GM19043 (cell line): ENCODE results near the gene C1orf198.

Experiments
- ATAC-seq: cut with Tn5 transposase; IDR thresholded peaks from one replicate; pipeline ENCODE4 v1.9.1; 2021; ENCODE audit warnings: low read depth; ENCODE audit not compliant: unreplicated experiment

Gene C1orf198

DNA sequence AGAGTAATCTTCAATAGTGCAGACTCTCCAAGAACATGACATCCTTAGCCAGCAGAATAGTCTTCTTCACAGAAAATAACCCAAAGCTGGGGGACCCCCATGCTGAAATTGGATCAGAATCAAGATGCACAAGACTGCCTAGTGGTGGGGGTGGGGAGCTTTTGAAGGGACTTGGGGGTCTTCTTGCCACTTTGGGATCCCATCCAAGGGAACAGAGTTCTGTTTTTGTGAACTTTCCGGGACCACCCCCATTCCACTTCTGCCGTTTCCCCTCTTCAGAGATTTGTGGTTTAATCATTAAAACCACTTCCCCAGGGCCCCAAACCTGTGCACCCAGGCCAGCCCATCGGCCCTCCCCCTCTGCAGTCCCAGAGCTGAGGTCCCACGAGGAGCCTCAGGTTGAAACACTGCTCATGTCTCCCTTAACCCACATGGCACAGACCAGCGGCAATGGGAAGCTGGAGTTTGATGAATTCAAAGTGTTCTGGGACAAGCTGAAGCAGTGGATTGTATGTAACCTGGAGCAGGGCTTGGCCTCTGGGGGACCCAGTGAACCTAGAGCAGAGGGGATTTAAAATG, 76.2 kb downstream of the C1orf198 start:
- no peak for ATAC-seq

DNA sequence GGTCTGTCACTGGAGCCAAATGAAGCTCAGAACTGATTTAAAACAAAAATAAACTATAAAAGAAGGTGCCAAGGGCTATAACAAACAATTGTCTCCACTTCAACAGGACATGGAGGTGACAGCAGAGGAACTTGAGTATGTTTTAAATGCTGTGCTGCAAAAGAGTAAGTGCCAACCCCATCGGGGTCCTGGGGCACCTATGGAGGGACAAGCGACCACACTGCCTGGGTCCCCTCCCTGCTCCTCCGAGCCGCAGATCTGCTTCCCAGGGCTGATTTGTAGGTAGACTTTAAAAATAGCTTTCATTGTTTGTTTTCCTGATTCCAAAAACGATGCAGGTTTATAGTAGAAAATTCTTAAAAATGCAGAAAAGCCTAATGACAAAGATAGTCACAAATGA, 78.3 kb downstream of the C1orf198 start:
- ATAC-seq: no peak

DNA sequence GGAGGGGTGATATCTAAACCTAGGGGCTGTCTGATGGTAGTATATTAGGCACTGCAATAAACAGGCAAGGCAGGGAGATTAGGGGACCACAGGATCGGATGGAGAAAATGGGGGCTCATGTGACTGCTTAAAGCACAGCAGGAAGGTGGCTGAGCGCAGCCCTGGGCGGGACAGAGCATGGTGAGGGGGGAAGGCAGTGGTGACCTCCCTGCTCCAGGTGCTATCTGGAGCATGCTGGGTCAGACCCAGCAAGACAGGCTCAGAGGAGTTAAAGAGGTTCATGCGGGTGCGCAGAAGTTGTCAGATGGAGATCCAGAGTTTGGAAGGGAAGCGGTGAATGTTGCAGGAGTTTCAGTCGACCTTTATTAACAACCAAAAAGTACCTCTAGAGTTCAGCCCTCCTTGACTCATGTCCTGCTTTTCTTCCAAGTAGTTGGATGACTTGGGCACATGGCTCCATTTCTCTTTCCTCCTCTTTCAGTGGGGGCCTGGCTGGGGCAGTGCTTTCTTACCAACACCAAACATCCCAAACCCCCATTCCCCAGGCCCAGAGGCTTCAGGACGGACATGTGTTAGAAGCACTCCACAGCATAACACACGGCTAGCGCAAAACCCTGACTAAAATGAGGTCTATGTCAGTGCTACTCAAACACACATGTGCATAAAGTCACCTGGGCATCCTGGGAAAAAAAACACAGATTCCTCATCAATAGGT, 79.6 kb downstream of the C1orf198 start:
- no peak for ATAC-seq

DNA sequence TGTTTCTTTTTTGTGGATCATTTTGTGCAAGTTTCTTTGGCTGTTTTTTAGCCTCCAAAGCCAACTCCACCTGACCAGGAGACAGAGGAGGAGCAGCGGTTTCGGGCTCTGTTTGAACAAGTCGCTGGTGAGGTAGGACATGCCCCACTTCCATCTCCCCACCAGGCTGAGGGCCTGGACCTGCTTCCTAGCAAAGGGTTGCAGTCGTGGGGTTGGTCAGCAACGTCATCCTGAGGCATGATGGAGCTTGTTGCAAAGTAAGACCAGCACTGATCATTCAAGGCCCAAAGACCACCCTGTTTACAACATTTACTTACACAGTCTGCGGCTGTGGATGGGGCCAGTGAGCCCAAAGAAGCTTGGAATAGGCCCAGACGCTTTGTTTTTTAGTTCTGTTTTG, 80.8 kb downstream of the C1orf198 start:
- no peak for ATAC-seq
